Measurements from ENCODE around the gene PDGFRB. TPM values are rescaled to one million over a fixed set of nuclear protein-coding genes. Genes with fewer than 3 reads are reported as not detected.

PDGFRB gene
- total and polyA plus RNA-seq, 2 donors (not counting 1 experiment from before 2014, with no cell fraction given), result 231 to 347 TPM

GRCh38 chr5:150149618-150150017 is 6.0 kb downstream of the PDGFRB start:
- Histone ChIP-seq H3K36me3 (ENCODE audit: control insufficient read depth, insufficient read depth, low read length) (peaks cover 9% of the 10 kb centered on the region), H3K4me1 (ENCODE audit: control insufficient read depth, extremely low read depth, insufficient read depth, low read length) (peaks cover 43% of the 10 kb centered on the region)

GRCh38 chr5:150148117-150148927 is 7.3 kb downstream of the PDGFRB start:
- H3K27ac ChIP-seq (ENCODE audit: insufficient read depth, low read length), result peak overlapping the region; percentile 65

More at GRCh38 chr5:150149618-150150017, 6.0 kb downstream of the PDGFRB start:
- H3K9ac ChIP-seq (ENCODE audit: insufficient read depth, low read length), result peak overlapping the region; percentile 16
- H3K79me2 ChIP-seq (ENCODE audit: control insufficient read depth, insufficient read depth, low read length), result peaks cover 97% of the 10 kb centered on the region
- H3K4me3 ChIP-seq (replicated peaks in 1 of 4; ENCODE audit: control extremely low read depth in 1 of 4, insufficient read depth in 1 of 4, low read depth in 3 of 4, low read length in 4 of 4), result peak overlapping the region in 1 of 4 experiments; percentile 11
- peak overlapping the region; percentile 35 for H3K27ac ChIP-seq (ENCODE audit: insufficient read depth, low read length)
- TF ChIP-seq CTCF (conservative IDR thresholded peaks at IDR 0.05 in 1 of 2, IDR thresholded peaks at IDR 0.05 in 1 of 2; ENCODE audit: low read depth in 1 of 2, low read length in 2 of 2) (no peak), EZH2 (IDR thresholded peaks at IDR 0.05; ENCODE audit: low read length, missing control alignments) (no peak)
- no peaks in the 10 kb centered on the region for H4K20me1 ChIP-seq (ENCODE audit: control insufficient read depth, extremely low read depth, insufficient read depth, low read length)
- no peaks in the 10 kb centered on the region for H3K27me3 ChIP-seq (ENCODE audit: control insufficient read depth, insufficient read depth, low read length)
- DNase-seq (ENCODE audit: low read depth in 2 of 2), result no peak
- no peaks in the 10 kb centered on the region for H3K9me3 ChIP-seq (ENCODE audit: control insufficient read depth, insufficient read depth, low read depth, low read length)
- no peak overlapping the region for H2AFZ ChIP-seq (ENCODE audit: low read length)
- peak overlapping the region; percentile 8 for H3K4me2 ChIP-seq (ENCODE audit: extremely low read depth, insufficient read depth, low read length)

More at GRCh38 chr5:150148117-150148927, 7.3 kb downstream of the PDGFRB start:
- Histone ChIP-seq H3K4me2 (ENCODE audit: extremely low read depth, insufficient read depth, low read length) (no peak overlapping the region), H2AFZ (ENCODE audit: low read length) (no peak overlapping the region), H3K9ac (ENCODE audit: insufficient read depth, low read length) (peak overlapping the region; percentile 29), H3K4me3 (replicated peaks in 1 of 4; ENCODE audit: control extremely low read depth in 1 of 4, insufficient read depth in 1 of 4, low read depth in 3 of 4, low read length in 4 of 4) (peak overlapping the region in 1 of 4 experiments; percentile 17), H3K79me2 (ENCODE audit: control insufficient read depth, insufficient read depth, low read length) (peaks cover 84% of the 10 kb centered on the region), H3K36me3 (ENCODE audit: control insufficient read depth, insufficient read depth, low read length) (peaks cover 9% of the 10 kb centered on the region), H4K20me1 (ENCODE audit: control insufficient read depth, extremely low read depth, insufficient read depth, low read length) (no peaks in the 10 kb centered on the region), H3K9me3 (ENCODE audit: control insufficient read depth, insufficient read depth, low read depth, low read length) (no peaks in the 10 kb centered on the region), H3K4me1 (ENCODE audit: control insufficient read depth, extremely low read depth, insufficient read depth, low read length) (peaks cover 54% of the 10 kb centered on the region), H3K27me3 (ENCODE audit: control insufficient read depth, insufficient read depth, low read length) (no peaks in the 10 kb centered on the region)
- no peak for DNase-seq (ENCODE audit: low read depth in 2 of 2)
- TF ChIP-seq EZH2 (IDR thresholded peaks at IDR 0.05; ENCODE audit: low read length, missing control alignments) (no peak), CTCF (conservative IDR thresholded peaks at IDR 0.05 in 1 of 2, IDR thresholded peaks at IDR 0.05 in 1 of 2; ENCODE audit: low read depth in 1 of 2, low read length in 2 of 2) (no peak)

Data from fibroblast of lung (primary cell).